GM12892 (cell line): ENCODE results near the gene WRAP53.
A peak's percentile ranks its signal among the peaks of the same experiment; 100 is the strongest.

Source experiments
- DNase-seq: peaks from one replicate; pipeline ENCODE4 v3.0.0; 2011; ENCODE audit not compliant: insufficient read length
- FAIRE-seq: peaks from 2 replicates; lab custom pipeline; 2011; peaks lifted over from hg19 to GRCh38; lab: Jason Lieb, UNC
- POLR2A ChIP-seq: IDR thresholded peaks from 2 replicates; pipeline ENCODE4 v1.6.1; 2011; ENCODE audit warnings: low read depth, low read length, control low read depth
- POLR2AphosphoS5 ChIP-seq: IDR thresholded peaks from 2 replicates; pipeline ENCODE4 v1.6.1; 2011; ENCODE audit warnings: low read depth, low read length, control low read depth
- TAF1 ChIP-seq: IDR thresholded peaks from 2 replicates; pipeline ENCODE4 v1.6.1; 2011; ENCODE audit warnings: low read depth, mild to moderate bottlenecking, control low read depth, low read length, borderline replicate concordance

WRAP53 gene

DNA sequence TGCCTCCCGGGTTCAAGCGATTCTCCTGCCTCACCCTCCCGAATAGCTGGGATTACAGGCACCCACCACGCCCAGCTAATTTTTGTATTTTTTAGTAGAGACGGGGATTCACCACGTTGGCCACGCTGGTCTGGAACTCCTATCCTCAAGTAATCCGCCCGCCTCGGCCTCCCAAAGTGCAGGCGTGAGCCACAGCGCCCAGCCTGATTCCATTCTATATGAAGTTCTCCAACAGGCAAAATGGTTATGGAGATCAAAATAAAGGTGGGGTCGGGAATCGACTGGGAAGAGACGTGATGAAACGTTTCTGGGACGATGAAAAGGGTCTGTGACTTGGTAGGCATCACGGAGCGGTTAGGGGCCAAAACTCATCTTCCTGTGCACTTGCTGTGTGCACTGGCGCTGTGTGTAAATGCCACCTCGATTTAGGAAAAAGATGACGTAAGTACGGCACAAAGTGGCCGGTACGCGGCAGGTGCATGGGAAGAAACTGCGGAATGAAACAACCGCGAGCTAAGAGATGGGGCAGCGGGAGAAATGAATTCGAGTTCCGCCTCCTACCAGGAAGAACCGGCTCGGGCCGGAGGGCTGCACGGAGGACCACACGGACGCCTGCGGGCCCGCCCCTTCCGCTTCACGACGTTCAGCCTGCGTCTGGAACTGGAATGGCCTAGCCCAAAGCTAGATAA lies 2.6 kb upstream of the WRAP53 start:
- DNase-seq, result peak; percentile 73
- TF ChIP-seq POLR2A (peak; percentile 76; the same call in 1 of the 2 replicates), POLR2AphosphoS5 (peak; percentile 31; the same call in 1 of the 2 replicates), TAF1 (peak; percentile 71; the same call in 1 of the 2 replicates)
- FAIRE-seq, result peak; percentile 97

DNA sequence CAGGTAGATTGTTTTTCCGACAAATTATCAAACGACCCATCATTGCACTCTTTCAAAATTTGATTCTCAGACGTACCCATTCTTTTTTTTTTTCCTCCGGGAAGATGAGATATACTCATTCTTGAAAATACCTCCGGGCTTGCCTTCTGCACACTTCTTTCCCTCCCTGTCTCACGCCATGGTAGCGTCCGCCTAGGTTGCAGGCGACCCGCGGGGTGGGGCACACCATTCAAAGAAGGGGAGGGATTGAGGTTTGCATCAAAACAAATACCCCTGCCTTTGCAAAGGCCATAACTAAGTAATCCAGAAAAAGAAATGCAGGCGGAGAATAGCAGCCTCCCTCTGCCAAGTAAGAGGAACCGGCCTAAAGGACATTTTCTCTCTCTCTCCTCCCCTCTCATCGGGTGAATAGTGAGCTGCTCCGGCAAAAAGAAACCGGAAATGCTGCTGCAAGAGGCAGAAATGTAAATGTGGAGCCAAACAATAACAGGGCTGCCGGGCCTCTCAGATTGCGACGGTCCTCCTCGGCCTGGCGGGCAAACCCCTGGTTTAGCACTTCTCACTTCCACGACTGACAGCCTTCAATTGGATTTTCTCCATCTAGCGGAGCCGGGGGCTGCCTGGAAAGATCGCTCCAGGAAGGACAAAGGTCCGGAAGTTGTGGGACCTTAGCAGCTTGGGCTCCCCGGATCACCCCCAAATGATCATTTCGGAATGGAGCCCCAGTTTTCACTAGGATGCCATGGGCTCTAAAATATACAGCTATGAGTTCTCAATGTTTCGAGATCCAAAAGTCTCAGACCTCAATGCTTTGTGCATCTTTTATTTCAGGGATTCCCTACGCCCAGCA lies 1.8 kb upstream of the WRAP53 start:
- FAIRE-seq, result no peak
- TF ChIP-seq TAF1 (peak; percentile 89), POLR2A (peak; percentile 96), POLR2AphosphoS5 (peak; percentile 95)
- peak; percentile 47 for DNase-seq

DNA sequence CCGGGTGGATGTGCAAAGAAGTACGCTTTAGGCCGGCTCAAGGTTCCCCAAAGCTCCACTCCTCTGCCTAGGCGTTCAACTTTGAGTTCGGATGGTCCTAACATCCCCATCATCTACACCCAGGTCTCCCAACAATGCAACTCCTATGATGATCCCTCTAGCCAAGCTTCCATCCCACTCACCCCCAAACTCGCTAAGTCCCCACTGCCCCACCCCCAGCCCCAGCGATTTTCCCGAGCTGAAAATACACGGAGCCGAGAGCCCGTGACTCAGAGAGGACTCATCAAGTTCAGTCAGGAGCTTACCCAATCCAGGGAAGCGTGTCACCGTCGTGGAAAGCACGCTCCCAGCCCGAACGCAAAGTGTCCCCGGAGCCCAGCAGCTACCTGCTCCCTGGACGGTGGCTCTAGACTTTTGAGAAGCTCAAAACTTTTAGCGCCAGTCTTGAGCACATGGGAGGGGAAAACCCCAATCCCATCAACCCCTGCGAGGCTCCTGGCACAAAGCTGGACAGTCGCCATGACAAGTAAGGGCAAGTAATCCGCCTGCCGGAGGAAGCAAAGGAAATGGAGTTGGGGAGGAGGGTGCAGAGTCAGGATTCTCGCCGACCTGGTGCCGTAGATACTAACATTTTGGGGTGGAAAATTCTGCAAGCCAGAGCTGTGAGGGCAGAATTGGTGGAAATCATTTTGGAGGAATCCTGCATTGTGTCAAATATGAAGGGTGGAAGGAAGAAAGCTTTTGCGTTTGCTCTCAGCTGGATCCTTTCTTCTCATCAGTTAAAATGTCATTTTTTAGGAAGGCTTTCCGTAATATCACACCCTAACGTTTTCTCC lies 987 bp upstream of the WRAP53 start, which contains the start of gene TP53:
Gene TP53 (minus strand): TSS at position 419 of the 836 bp plus-strand sequence. CDS start 10,896 bp downstream, outside the sequence.
- TF ChIP-seq POLR2A (peak; percentile 99), TAF1 (peak; percentile 96), POLR2AphosphoS5 (peak; percentile 99)

GRCh38 chr17:7688808-7689316 lies 585 bp downstream of the WRAP53 start:
- TF ChIP-seq POLR2A, result no peak
- TF ChIP-seq POLR2AphosphoS5, result no peak
- TF ChIP-seq TAF1, result no peak
- no peak for DNase-seq
- FAIRE-seq, result no peak

More for the DNA sequence above, 987 bp upstream of the WRAP53 start, which contains the start of gene TP53:
- peak; percentile 92 for FAIRE-seq
- peak; percentile 71 for DNase-seq

GRCh38 chr17:7695586-7695985 lies 7.3 kb downstream of the WRAP53 start:
- no peak for FAIRE-seq
- no peak for DNase-seq
- TF ChIP-seq POLR2AphosphoS5, result no peak
- TF ChIP-seq TAF1, result no peak

DNA sequence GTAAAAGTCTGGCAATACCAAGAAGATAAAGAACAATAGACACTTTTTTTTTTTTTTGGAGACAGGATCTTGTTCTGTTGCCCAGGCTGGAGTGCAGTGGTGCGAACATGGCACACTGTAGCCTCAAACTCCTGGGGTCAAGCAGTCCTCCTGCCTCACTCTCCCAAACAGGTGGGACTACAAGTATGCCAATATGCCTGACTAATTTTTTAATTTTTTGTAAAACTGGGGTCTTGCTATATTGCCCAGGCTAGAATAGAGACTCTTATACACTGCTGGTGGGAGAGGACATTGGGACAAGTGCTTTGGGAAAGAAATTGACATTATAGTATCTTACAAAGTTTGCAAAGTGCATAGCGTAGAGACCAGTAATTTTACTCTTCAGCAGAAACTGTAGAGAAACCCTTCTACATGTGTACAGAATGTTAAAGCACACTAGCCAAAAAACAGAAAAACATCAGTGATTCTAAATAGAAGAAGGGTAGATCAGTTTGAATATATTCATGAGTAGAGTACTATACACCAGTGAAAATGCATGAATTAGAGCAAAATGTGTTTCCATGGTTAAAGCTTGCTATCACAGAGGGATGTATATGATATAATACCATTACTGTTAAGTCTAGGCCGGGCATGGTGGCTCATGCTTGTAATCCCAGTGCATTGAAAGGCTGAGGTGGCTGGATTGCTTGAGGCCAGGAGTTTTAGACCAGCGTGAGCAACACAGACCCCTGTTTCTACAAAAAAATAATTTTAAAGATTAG lies 9.7 kb downstream of the WRAP53 start:
- TF ChIP-seq TAF1 (no peak), POLR2A (no peak), POLR2AphosphoS5 (no peak)
- FAIRE-seq (no peak), DNase-seq (no peak)

DNA sequence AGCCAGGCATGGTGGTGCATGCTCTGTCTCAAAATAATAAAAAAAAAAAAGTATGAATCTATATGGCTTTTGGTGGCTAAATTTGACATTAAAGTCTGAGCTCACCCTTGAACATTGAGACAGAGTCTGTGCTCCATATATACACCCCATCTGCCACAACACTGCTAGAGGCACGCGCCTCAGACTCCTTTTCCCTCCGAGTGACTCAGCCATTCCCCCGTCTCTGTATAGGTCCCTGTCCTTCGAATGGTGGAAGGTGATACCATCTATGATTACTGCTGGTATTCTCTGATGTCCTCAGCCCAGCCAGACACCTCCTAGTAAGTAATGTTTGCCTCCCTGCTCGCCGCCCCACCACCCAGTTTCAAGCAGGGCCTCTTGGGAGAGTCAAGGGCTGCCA lies 12.2 kb downstream of the WRAP53 start:
- TF ChIP-seq TAF1 (no peak), POLR2A (no peak), POLR2AphosphoS5 (no peak)
- DNase-seq (no peak), FAIRE-seq (no peak)

GRCh38 chr17:7701681-7702080 lies 13.4 kb downstream of the WRAP53 start:
- TF ChIP-seq POLR2A (no peak), POLR2AphosphoS5 (no peak), TAF1 (no peak)
- no peak for DNase-seq
- no peak for FAIRE-seq

GRCh38 chr17:7702776-7703175 lies 14.5 kb downstream of the WRAP53 start:
- no peak for TF ChIP-seq POLR2AphosphoS5
- no peak for TF ChIP-seq POLR2A
- TF ChIP-seq TAF1, result no peak
- FAIRE-seq (no peak), DNase-seq (no peak)
